Measurements from ENCODE around the gene EXOC2. TPM values are rescaled to one million over a fixed set of nuclear protein-coding genes. Genes with fewer than 3 reads are reported as not detected.

EXOC2 gene
- total and polyA plus RNA-seq, 10 of the 15 experiments (the other 5 are each of a cell fraction or from before 2014, with no cell fraction given), result 8.7 to 32.8 (median 20.7) TPM

DNA sequence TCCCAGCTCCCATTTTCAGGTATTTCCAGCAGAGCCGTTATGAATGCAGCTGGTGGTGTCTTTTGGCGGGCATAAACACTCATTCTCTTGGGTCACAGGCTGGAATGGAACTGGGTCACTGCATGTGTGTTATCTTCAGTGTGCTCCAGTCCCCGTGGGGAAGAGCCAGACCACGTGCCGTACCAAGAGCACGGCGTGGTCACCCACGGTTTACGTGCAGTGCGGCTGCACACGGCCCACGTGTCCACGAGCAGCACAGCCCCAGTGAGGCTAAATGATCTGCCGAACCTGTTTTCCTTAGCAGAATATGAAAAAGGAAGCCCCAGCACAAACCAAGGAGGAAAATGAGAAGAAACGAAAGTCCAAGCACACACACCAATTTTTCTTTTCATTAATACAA is 179.9 kb downstream of the EXOC2 start (continued):
- TF ChIP-seq RBBP5 (conservative IDR thresholded peaks at IDR 0.05), result no peak

- WGBS (ENCODE audit: insufficient coverage, insufficient replicate concordance, low lambda C conversion rate, missing lambda C conversion rate), result 89% methylated on average over 12 of the region's 12 CpGs
- BruUV-seq (replicated peaks), result no TSS peak
- Histone ChIP-seq H3K4me2 (ENCODE audit: control insufficient read depth, insufficient read depth) (no peak overlapping the region), H3K27ac (ENCODE audit: control insufficient read depth, insufficient read depth) (no peak overlapping the region), H2AFZ (ENCODE audit: control insufficient read depth, low read depth, low read length) (no peak overlapping the region), H4K20me1 (ENCODE audit: control insufficient read depth, insufficient read depth) (no peaks in the 10 kb centered on the region), H3K27me3 (replicated peaks in 1 of 2; ENCODE audit: control insufficient read depth in 2 of 2, insufficient read depth in 2 of 2, low read length in 1 of 2) (no peaks in the 10 kb centered on the region), H3K9me3 (replicated peaks; ENCODE audit: control insufficient read depth, insufficient read depth, low read length) (no peaks in the 10 kb centered on the region), H3K36me3 (ENCODE audit: control insufficient read depth in 2 of 2, insufficient read depth in 2 of 2, low read length in 1 of 2) (no peaks in the 10 kb centered on the region), H3K9ac (ENCODE audit: control insufficient read depth, insufficient read depth, low read length) (no peak overlapping the region), H3K4me1 (ENCODE audit: control insufficient read depth, insufficient read depth, low read length) (peaks cover 6% of the 10 kb centered on the region), H3K79me2 (ENCODE audit: control insufficient read depth, insufficient read depth, low read length) (no peaks in the 10 kb centered on the region), H3K4me3 (no peak overlapping the region)
- intact Hi-C loops (cut with micrococcal nuclease; ENCODE audit: unreplicated experiment), result no loop called here
- RAD21 ChIA-PET (ENCODE audit: unreplicated experiment), result interaction anchor here (0.6 to 1.1 kb wide), 2 partner anchors 14 to 89 kb away, joined by 3 read pairs; no protein-coding TSS in a partner anchor
- DNase-seq (ENCODE audit: low read depth, low spot score), result no peak
- in situ Hi-C loops (cut with MboI), result no loop called here
- CTCF ChIA-PET, result no interaction called here
- POLR2A ChIA-PET, result interaction anchor here (0.5 kb wide), 1 partner anchor 282 kb away, joined by 3 read pairs; no protein-coding TSS in a partner anchor
- SMC1A ChIA-PET (ENCODE audit: uncharacterized antibody, unreplicated experiment), result interaction anchor here (0.8 to 1.8 kb wide), 5 partner anchors 10 to 289 kb away, joined by 3 to 5 read pairs (median 3); no protein-coding TSS in a partner anchor
- no peak for FAIRE-seq
- ATAC-seq, result no peak
- TF ChIP-seq NBN (IDR thresholded peaks at IDR 0.05), result no peak
- TF ChIP-seq PAX8 (IDR thresholded peaks at IDR 0.05), result no peak
- TF ChIP-seq, protein P1, sequence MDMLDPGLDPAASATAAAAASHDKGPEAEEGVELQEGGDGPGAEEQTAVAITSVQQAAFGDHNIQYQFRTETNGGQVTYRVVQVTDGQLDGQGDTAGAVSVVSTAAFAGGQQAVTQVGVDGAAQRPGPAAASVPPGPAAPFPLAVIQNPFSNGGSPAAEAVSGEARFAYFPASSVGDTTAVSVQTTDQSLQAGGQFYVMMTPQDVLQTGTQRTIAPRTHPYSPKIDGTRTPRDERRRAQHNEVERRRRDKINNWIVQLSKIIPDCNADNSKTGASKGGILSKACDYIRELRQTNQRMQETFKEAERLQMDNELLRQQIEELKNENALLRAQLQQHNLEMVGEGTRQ (IDR thresholded peaks at IDR 0.05; ENCODE audit: borderline replicate concordance, low read depth, low read length), result no peak
- TF ChIP-seq IKZF1 (conservative IDR thresholded peaks at IDR 0.05), result no peak
Measured at GRCh38 chr6:511488-512137, 181.3 kb downstream of the EXOC2 start.
